Neural progenitor cell (in vitro differentiated cells): ENCODE data around the gene KISS1R. TPM values are rescaled to one million over a fixed set of nuclear protein-coding genes. Genes with fewer than 3 reads are reported as not detected.

ENCODE experiments used
- DNase-seq: peaks from one replicate; pipeline ENCODE4 v3.0.0-alpha.2; 2016; ENCODE audit warnings: low spot score
- H2AFZ ChIP-seq: fragments of 200-600 bp; sonication (generic); replicated peaks from 2 replicates; pipeline ENCODE4 v1.6.1; 2016; ENCODE audit warnings: antibody characterized with exemption
- H3F3A ChIP-seq: fragments of 200-600 bp; sonication (generic); 2 replicates; pipeline ENCODE4 v1.6.1; 2016; ENCODE audit warnings: antibody characterized with exemption, low read depth
- H3K27ac ChIP-seq: fragments of 200-600 bp; sonication (generic); 2 replicates; pipeline ENCODE4 v1.5.1; 2016; ENCODE audit warnings: mild to moderate bottlenecking
- H3K27me3 ChIP-seq: fragments of 200-600 bp; sonication (generic); 2 replicates; pipeline ENCODE4 v1.6.1; 2016; ENCODE audit warnings: mild to moderate bottlenecking, moderate library complexity
- H3K36me3 ChIP-seq: fragments of 200-600 bp; sonication (generic); 2 replicates; pipeline ENCODE4 v1.5.1; 2016
- H3K4me1 ChIP-seq: fragments of 200-600 bp; sonication (generic); 2 replicates; pipeline ENCODE4 v1.6.1; 2016; ENCODE audit warnings: mixed run types
- H3K4me2 ChIP-seq: fragments of 200-600 bp; sonication (generic); 2 replicates; pipeline ENCODE4 v1.6.1; 2016
- H3K4me3 ChIP-seq: fragments of 200-600 bp; sonication (generic); 2 replicates; pipeline ENCODE4 v1.5.1; 2016
- H3K79me2 ChIP-seq: fragments of 200-600 bp; sonication (generic); 2 replicates; pipeline ENCODE4 v1.6.1; 2016; ENCODE audit warnings: low read depth
- H3K9ac ChIP-seq: fragments of 200-600 bp; sonication (generic); 2 replicates; pipeline ENCODE4 v1.6.1; 2016
- H3K9me3 ChIP-seq: fragments of 200-600 bp; sonication (generic); 2 replicates; pipeline ENCODE4 v1.5.1; 2016; ENCODE audit warnings: low read depth
- H4K20me1 ChIP-seq: fragments of 200-600 bp; sonication (generic); 2 replicates; pipeline ENCODE4 v1.6.1; 2016; ENCODE audit warnings: low read depth
- H3K27ac Mint-ChIP-seq: 3 replicates; pipeline ENCODE4 v1.8.0; 2021; ENCODE audit warnings: mixed read lengths
- H3K27me3 Mint-ChIP-seq: 2 replicates; pipeline ENCODE4 v1.8.0; 2022; ENCODE audit warnings: low read depth, mild to moderate bottlenecking, inconsistent platforms, moderate library complexity, mixed read lengths; ENCODE audit not compliant: insufficient read depth
- H3K36me3 Mint-ChIP-seq: 3 replicates; pipeline ENCODE4 v1.8.0; 2021; ENCODE audit warnings: mixed read lengths
- H3K4me1 Mint-ChIP-seq: 3 replicates; pipeline ENCODE4 v1.8.0; 2021; ENCODE audit warnings: mixed read lengths
- H3K4me3 Mint-ChIP-seq: 3 replicates; pipeline ENCODE4 v1.8.0; 2021; ENCODE audit warnings: mild to moderate bottlenecking, moderate library complexity, mixed read lengths
- H3K9me3 Mint-ChIP-seq: 3 replicates; pipeline ENCODE4 v1.8.0; 2020; ENCODE audit warnings: mixed read lengths
- CTCF ChIP-seq: fragments of 200-600 bp; sonication (generic); IDR thresholded peaks from 2 replicates; pipeline ENCODE4 v1.5.1; 2017; ENCODE audit warnings: antibody characterized with exemption, mild to moderate bottlenecking
- EZH2 ChIP-seq: fragments of 200-600 bp; sonication (generic); IDR thresholded peaks from 2 replicates; pipeline ENCODE4 v1.6.1; 2017; ENCODE audit warnings: antibody characterized with exemption, mild to moderate bottlenecking, moderate library complexity
- EZH2phosphoT487 ChIP-seq: fragments of 200-600 bp; sonication (generic); IDR thresholded peaks from 2 replicates; pipeline ENCODE4 v1.6.1; 2017; ENCODE audit warnings: antibody characterized with exemption
- total RNA-seq: library from RNA; depleted of rRNA; stranded (reverse); fragments of >200 nt; gene quantifications from 2 replicates; pipeline ENCODE4 v1.2.3, GENCODE V29; 2015; ENCODE audit warnings: low replicate concordance

Gene KISS1R
- total RNA-seq, 1 donor from 2014 or later: not detected

- Histone ChIP-seq H3K9me3 (no peaks in the 10 kb centered on the region), H3F3A (no peaks in the 10 kb centered on the region), H2AFZ (no peak overlapping the region), H3K9ac (no peak overlapping the region), H3K4me2 (no peak overlapping the region), H3K27ac (no peak overlapping the region), H3K27me3 (no peaks in the 10 kb centered on the region), H3K79me2 (peaks cover 99% of the 10 kb centered on the region), H4K20me1 (peaks cover 82% of the 10 kb centered on the region), H3K4me1 (peaks cover 10% of the 10 kb centered on the region), H3K36me3 (no peaks in the 10 kb centered on the region), H3K4me3 (no peak overlapping the region)
- no peak overlapping the region for H3K4me3 Mint-ChIP-seq
- no peak overlapping the region for H3K27ac Mint-ChIP-seq
- peaks cover 10% of the 10 kb centered on the region for H3K4me1 Mint-ChIP-seq
- peaks cover 2% of the 10 kb centered on the region for H3K27me3 Mint-ChIP-seq
- no peaks in the 10 kb centered on the region for H3K9me3 Mint-ChIP-seq
- no peak for DNase-seq
- TF ChIP-seq EZH2phosphoT487 (no peak), EZH2 (no peak), CTCF (no peak)
- H3K36me3 Mint-ChIP-seq: peaks cover 18% of the 10 kb centered on the region
Measured at GRCh38 chr19:934197-934840, 17.2 kb downstream of the KISS1R start.

GRCh38 chr19:934865-935479 is 17.8 kb downstream of the KISS1R start:
- H3K9me3 Mint-ChIP-seq: no peaks in the 10 kb centered on the region
- Histone ChIP-seq H2AFZ (no peak overlapping the region), H3K79me2 (peaks cover 99% of the 10 kb centered on the region), H3K36me3 (no peaks in the 10 kb centered on the region), H3K9ac (no peak overlapping the region), H3K27me3 (no peaks in the 10 kb centered on the region), H3K27ac (no peak overlapping the region), H4K20me1 (peaks cover 88% of the 10 kb centered on the region), H3F3A (no peaks in the 10 kb centered on the region), H3K4me3 (no peak overlapping the region), H3K4me1 (peaks cover 10% of the 10 kb centered on the region), H3K9me3 (no peaks in the 10 kb centered on the region), H3K4me2 (no peak overlapping the region)
- peaks cover 3% of the 10 kb centered on the region for H3K27me3 Mint-ChIP-seq
- no peak overlapping the region for H3K4me3 Mint-ChIP-seq
- no peak for DNase-seq
- H3K4me1 Mint-ChIP-seq: peaks cover 11% of the 10 kb centered on the region
- no peak for TF ChIP-seq CTCF
- TF ChIP-seq EZH2: no peak
- TF ChIP-seq EZH2phosphoT487: no peak
- H3K27ac Mint-ChIP-seq: no peak overlapping the region
- peaks cover 17% of the 10 kb centered on the region for H3K36me3 Mint-ChIP-seq

GRCh38 chr19:936175-936546 is 19.0 kb downstream of the KISS1R start:
- no peak overlapping the region for H2AFZ ChIP-seq
- H3K27me3 ChIP-seq: no peaks in the 10 kb centered on the region
- H3K4me2 ChIP-seq: no peak overlapping the region
- no peak overlapping the region for H3K4me3 ChIP-seq
- no peak overlapping the region for H3K4me3 Mint-ChIP-seq
- DNase-seq: no peak
- H3K36me3 ChIP-seq: no peaks in the 10 kb centered on the region
- no peaks in the 10 kb centered on the region for H3K9me3 Mint-ChIP-seq
- peaks cover 14% of the 10 kb centered on the region for H3K4me1 Mint-ChIP-seq
- peaks cover 10% of the 10 kb centered on the region for H3K4me1 ChIP-seq
- peaks cover 89% of the 10 kb centered on the region for H4K20me1 ChIP-seq
- H3K27me3 Mint-ChIP-seq: peaks cover 6% of the 10 kb centered on the region
- no peak overlapping the region for H3K9ac ChIP-seq
- no peaks in the 10 kb centered on the region for H3K9me3 ChIP-seq
- no peak overlapping the region for H3K27ac Mint-ChIP-seq
- no peaks in the 10 kb centered on the region for H3F3A ChIP-seq
- H3K36me3 Mint-ChIP-seq: peaks cover 20% of the 10 kb centered on the region
- peaks cover 97% of the 10 kb centered on the region for H3K79me2 ChIP-seq
- no peak overlapping the region for H3K27ac ChIP-seq
- TF ChIP-seq EZH2: no peak
- TF ChIP-seq EZH2phosphoT487: no peak
- no peak for TF ChIP-seq CTCF
